Kidney (tissue), 14 donors: ENCODE measurements around the gene GLIPR2. TPM values are rescaled to one million over a fixed set of nuclear protein-coding genes. Genes with fewer than 3 reads are reported as not detected.
"Not testable (repeated sequence)": the region's sequence is repeated elsewhere in the genome, so short reads cannot be mapped to it uniquely, and the experiment has no call there.

Experiments
- DNase-seq, 5 donors: peaks; one replicate each; pipeline ENCODE4 v3.0.0-alpha.2; 2013 to 2020
- FAIRE-seq: peaks from 2 replicates; lab custom pipeline; 2012; peaks lifted over from hg19 to GRCh38; lab: Jason Lieb, UNC
- H3K27ac ChIP-seq, 2 donors: one replicate each; pipeline ENCODE4 v1.7.0; 2013; ENCODE audit warnings: low read depth in 2 of 2, low read length in 2 of 2, inconsistent platforms in 1 of 2
- H3K27me3 ChIP-seq: one replicate; pipeline ENCODE4 v1.7.1; 2013; ENCODE audit warnings: low read length, inconsistent platforms; ENCODE audit not compliant: control insufficient read depth, insufficient read depth
- H3K36me3 ChIP-seq, 3 donors: one replicate each; pipeline versions ENCODE4 v1.7.0 to v1.7.1; 2013; ENCODE audit warnings: low read length in 3 of 3, control low read depth in 1 of 3, inconsistent platforms in 1 of 3; ENCODE audit not compliant: insufficient read depth in 3 of 3, control insufficient read depth in 2 of 3
- H3K4me1 ChIP-seq, 3 donors: one replicate each; pipeline versions ENCODE4 v1.7.0 to v1.7.1; 2013; ENCODE audit warnings: low read length in 3 of 3, inconsistent platforms in 1 of 3, low read depth in 1 of 3; ENCODE audit not compliant: control insufficient read depth in 2 of 3, insufficient read depth in 2 of 3
- H3K4me3 ChIP-seq, 3 donors: one replicate each; pipeline versions ENCODE4 v1.7.0 to v1.8.1; 2013; ENCODE audit warnings: low read length in 3 of 3, control low read depth in 1 of 3, inconsistent platforms in 1 of 3
- H3K9ac ChIP-seq, 3 donors: one replicate each; pipeline versions ENCODE4 v1.7.0 to v1.7.1; 2013; ENCODE audit warnings: low read length in 3 of 3, control low read depth in 1 of 3, inconsistent platforms in 1 of 3
- H3K9me3 ChIP-seq, 3 donors: one replicate each; pipeline versions ENCODE4 v1.7.0 to v1.7.1; 2013; ENCODE audit warnings: low read length in 3 of 3, control low read depth in 1 of 3, inconsistent platforms in 1 of 3; ENCODE audit not compliant: control insufficient read depth in 2 of 3, insufficient read depth in 1 of 3
- intact Hi-C: fragments of 100-400 bp; cut with DNase I; formaldehyde crosslinking; loops from one replicate; pipeline ENCODE4 v1.11.1; 2022
- polyA plus RNA-seq: library from polyadenylated mRNA; stranded (reverse); fragments of 350-450 nt; fragmentation: Illumina TruSeq; extraction: RNeasy Lipid Tissue Mini Kit (QIAGEN cat#74804); gene quantifications from one replicate; pipeline ENCODE4 v1.2.3, GENCODE V29; 2014; ENCODE audit warnings: low read depth, low replicate concordance; ENCODE audit not compliant: insufficient read depth
- total RNA-seq: library from RNA; stranded (reverse); fragmentation: NEBNext Ultra II Directional; extraction: Animal tissue kit (Norgen Biotek cat#: 25700); gene quantifications from one replicate; pipeline ENCODE4 v1.2.1, GENCODE V29; 2021
- TF ChIP-seq, protein P1 (sequence below): IDR thresholded peaks from 3 replicates; pipeline ENCODE4 v1.5.1; 2012; ENCODE audit warnings: mild to moderate bottlenecking, moderate library complexity, borderline replicate concordance; ENCODE audit not compliant: insufficient read depth; ENCODE audit errors: extremely low read depth
- donor health status: control.
- donor health status: control.
- donor health status: control.
- donor health status: control.
- donor health status: control.
- donor health status: DM: yes; HTN: yes; CAD: no.
- donor health status: Normal renal cell carcinoma (clear cell type).

The GLIPR2 gene
- total and polyA plus RNA-seq, 2 donors from 2014 or later = 8.3 to 19.6 TPM

DNA sequence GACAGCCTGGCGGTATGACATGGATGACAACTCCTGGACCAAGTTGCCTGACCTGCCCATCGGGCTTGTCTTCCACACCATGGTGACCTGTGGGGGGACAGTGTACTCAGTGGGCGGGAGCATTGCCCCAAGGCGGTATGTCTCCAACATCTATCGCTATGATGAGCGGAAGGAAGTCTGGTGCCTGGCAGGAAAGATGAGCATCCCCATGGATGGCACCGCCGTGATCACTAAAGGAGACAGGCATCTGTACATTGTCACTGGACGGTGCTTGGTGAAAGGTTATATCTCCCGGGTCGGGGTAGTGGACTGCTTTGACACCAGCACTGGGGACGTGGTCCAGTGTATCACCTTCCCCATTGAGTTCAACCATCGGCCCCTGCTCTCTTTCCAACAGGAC lies 34.0 kb downstream of the GLIPR2 start:
- no peaks in the 10 kb centered on the region for H3K27me3 ChIP-seq
- no peak for DNase-seq
- H3K4me3 ChIP-seq = no peak overlapping the region
- FAIRE-seq = no peak
- TF ChIP-seq, protein P1, sequence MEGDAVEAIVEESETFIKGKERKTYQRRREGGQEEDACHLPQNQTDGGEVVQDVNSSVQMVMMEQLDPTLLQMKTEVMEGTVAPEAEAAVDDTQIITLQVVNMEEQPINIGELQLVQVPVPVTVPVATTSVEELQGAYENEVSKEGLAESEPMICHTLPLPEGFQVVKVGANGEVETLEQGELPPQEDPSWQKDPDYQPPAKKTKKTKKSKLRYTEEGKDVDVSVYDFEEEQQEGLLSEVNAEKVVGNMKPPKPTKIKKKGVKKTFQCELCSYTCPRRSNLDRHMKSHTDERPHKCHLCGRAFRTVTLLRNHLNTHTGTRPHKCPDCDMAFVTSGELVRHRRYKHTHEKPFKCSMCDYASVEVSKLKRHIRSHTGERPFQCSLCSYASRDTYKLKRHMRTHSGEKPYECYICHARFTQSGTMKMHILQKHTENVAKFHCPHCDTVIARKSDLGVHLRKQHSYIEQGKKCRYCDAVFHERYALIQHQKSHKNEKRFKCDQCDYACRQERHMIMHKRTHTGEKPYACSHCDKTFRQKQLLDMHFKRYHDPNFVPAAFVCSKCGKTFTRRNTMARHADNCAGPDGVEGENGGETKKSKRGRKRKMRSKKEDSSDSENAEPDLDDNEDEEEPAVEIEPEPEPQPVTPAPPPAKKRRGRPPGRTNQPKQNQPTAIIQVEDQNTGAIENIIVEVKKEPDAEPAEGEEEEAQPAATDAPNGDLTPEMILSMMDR = no peak
- peaks cover 0 to 2% (median 0%) of the 10 kb centered on the region in 3 donors for H3K4me1 ChIP-seq
- no peaks in the 10 kb centered on the region for H3K9me3 ChIP-seq
- H3K36me3 ChIP-seq = no peaks in the 10 kb centered on the region
- intact Hi-C loops = no loop called here
- no peak overlapping the region for H3K9ac ChIP-seq
- H3K27ac ChIP-seq = no peak overlapping the region

DNA sequence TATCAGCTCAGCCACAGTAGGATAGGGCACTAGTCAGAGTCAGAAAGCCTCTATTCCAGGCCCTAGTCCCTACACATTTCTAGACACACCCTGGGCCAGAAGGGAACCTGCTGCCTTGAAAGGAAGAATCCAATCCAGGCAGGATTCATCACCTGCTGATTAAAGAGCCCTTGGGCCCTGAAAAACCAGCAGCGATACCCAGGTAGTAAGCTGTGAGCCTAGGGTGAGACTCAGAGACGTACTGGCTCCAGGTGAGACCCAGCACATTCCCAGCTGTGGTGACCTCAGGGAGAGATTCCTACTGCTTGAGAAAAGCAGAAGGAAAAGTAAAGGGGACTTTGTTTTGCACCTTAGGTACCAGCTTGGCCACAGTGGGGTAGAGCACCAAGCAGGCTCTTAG lies 37.3 kb downstream of the GLIPR2 start:
- FAIRE-seq (no peak), DNase-seq (no peak)
- intact Hi-C loops = no loop called here
- Histone ChIP-seq H3K27ac (no peak overlapping the region), H3K4me3 (no peak overlapping the region), H3K9me3 (no peaks in the 10 kb centered on the region), H3K36me3 (no peaks in the 10 kb centered on the region), H3K27me3 (no peaks in the 10 kb centered on the region), H3K9ac (no peak overlapping the region), H3K4me1 (no peaks in the 10 kb centered on the region)
- TF ChIP-seq, protein P1 = no peak

DNA sequence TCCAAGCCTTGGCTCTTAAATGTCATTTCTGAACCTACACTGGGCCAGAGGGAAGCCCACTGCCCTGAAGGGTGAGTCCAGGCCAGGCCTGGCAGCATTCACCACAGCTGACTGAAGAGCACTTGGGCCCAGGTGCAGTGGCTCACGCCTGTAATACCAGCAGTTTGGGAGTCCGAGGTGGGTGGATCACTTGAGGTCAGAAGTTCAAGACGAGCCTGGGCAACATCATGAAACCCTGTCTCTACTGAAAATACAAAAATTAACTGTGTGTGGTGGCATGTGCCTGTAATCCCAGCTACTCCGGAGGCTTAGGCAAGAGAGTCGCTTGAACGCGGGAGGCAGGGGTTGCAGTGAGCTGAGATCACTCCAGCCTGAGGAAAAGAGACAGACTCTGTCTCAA lies 37.7 kb downstream of the GLIPR2 start:
- TF ChIP-seq, protein P1 = no peak
- FAIRE-seq = no peak

DNA sequence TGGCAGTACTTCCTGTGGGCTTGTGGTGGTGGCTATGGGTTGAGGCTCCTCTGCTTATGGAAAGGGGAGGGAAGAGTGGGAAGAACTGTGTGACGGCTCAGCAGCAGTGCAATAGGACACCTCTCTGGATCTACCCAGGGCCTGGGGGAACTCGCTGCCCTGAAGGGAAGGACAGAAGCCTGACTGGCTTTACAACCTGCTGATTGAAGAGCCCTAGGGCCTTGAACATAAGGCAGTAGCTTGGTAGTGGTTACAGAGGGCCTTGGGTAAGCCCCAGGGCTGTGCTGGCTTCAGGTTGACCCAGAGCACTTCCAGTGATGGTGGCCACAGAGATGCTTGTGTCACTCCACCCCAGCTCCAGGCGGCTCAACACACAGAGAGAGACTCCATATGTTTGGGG lies 38.2 kb downstream of the GLIPR2 start:
- Histone ChIP-seq H3K9ac (no peak overlapping the region), H3K27ac (no peak overlapping the region), H3K36me3 (no peaks in the 10 kb centered on the region), H3K27me3 (no peaks in the 10 kb centered on the region), H3K9me3 (no peaks in the 10 kb centered on the region), H3K4me3 (no peak overlapping the region), H3K4me1 (no peaks in the 10 kb centered on the region)
- TF ChIP-seq, protein P1 = no peak
- DNase-seq (no peak), FAIRE-seq (no peak)
- intact Hi-C loops = no loop called here

More for the DNA sequence above, 37.7 kb downstream of the GLIPR2 start:
- Histone ChIP-seq H3K36me3 (no peaks in the 10 kb centered on the region), H3K4me1 (no peaks in the 10 kb centered on the region), H3K9me3 (no peaks in the 10 kb centered on the region), H3K9ac (no peak overlapping the region), H3K4me3 (no peak overlapping the region), H3K27me3 (no peaks in the 10 kb centered on the region), H3K27ac (no peak overlapping the region)
- no peak for DNase-seq
- intact Hi-C loops = no loop called here

DNA sequence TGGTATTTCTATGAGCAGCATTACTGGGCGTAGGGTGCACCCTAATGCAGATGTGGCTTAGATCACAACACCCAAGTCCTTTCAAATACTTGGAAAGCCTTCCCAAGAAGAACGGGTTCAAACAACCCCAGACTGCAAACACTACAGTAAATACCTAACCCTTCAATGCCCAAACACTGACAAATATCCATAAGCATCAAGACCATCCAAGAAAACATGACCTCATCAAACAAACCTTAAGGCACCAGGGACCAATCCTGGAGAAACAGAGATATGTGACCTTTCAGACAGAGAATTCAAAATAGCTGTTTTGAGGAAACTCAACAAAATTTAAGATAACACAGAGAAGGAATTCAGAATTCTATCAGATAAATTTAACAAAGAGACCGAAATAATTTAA lies 38.7 kb downstream of the GLIPR2 start:
- H3K36me3 ChIP-seq, H3K9me3 ChIP-seq, H3K4me3 ChIP-seq, DNase-seq, FAIRE-seq, H3K9ac ChIP-seq, H3K4me1 ChIP-seq, H3K27ac ChIP-seq, H3K27me3 ChIP-seq, intact Hi-C loops: not testable (repeated sequence)

DNA sequence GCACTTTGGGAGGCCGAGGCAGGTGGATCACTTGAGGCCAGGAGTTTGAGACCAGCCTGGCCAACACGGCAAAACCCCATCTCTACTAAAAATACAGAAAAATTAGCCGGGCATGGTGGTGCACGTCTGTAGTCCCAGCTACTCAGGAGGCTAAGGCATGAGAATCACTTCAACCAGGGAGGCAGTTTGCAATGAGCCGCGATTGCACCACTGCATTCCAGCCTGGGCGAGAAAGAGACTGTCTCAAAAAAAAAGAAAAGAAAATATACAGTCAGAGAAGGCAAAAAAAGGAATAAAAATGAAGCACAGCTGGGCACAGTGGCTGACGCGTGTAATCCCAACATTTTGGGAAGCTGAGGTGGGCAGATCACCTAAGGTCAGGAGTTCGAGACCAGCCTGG lies 40.0 kb downstream of the GLIPR2 start:
- H3K27me3 ChIP-seq, H3K27ac ChIP-seq, H3K9me3 ChIP-seq, H3K36me3 ChIP-seq, H3K9ac ChIP-seq, intact Hi-C loops, DNase-seq, FAIRE-seq, H3K4me3 ChIP-seq, H3K4me1 ChIP-seq: not testable (repeated sequence)
